Measurements from ENCODE around the gene SDK2. TPM values are rescaled to one million over a fixed set of nuclear protein-coding genes. Genes with fewer than 3 reads are reported as not detected.

SDK2 gene
- total and polyA plus RNA-seq, 2 experiments from 2014 or later = 0.74 to 5.1 TPM

- TF ChIP-seq EZH2phosphoT487 (IDR thresholded peaks at IDR 0.05; ENCODE audit: unreplicated experiment) (no peak), STAT1 (IDR thresholded peaks at IDR 0.05; ENCODE audit: unreplicated experiment) (no peak), ZNF331 (CRISPR knock-in tag; IDR thresholded peaks at IDR 0.05; ENCODE audit: low read depth) (no peak), CREB1 (CRISPR knock-in tag; IDR thresholded peaks at IDR 0.05; ENCODE audit: low read depth) (no peak)
Measured at GRCh38 chr17:73423159-73423715, 221.0 kb downstream of the SDK2 start (continued).

- Histone ChIP-seq H3K27me3 (ENCODE audit: insufficient read depth) (no peaks in the 10 kb centered on the region), H3K36me3 (ENCODE audit: insufficient read depth) (no peaks in the 10 kb centered on the region), H3K79me2 (replicated peaks; ENCODE audit: insufficient read depth) (no peaks in the 10 kb centered on the region), H2AFZ (no peak overlapping the region), H3F3A (replicated peaks; ENCODE audit: low read depth) (no peaks in the 10 kb centered on the region), H3K9me2 (ENCODE audit: insufficient read depth) (no peaks in the 10 kb centered on the region), H3K27ac (ENCODE audit: low read depth) (no peak overlapping the region), H3K4me1 (ENCODE audit: insufficient read depth) (no peaks in the 10 kb centered on the region), H3K4me3 (no peak overlapping the region), H3K4me2 (no peak overlapping the region), H4K20me1 (replicated peaks; ENCODE audit: insufficient read depth) (no peaks in the 10 kb centered on the region)
- H3K4me3 Mint-ChIP-seq = no peak overlapping the region
- H3K36me3 Mint-ChIP-seq (ENCODE audit: low read depth) = no peaks in the 10 kb centered on the region
- no peaks in the 10 kb centered on the region; the same call in 1 of the 3 replicates for H3K9me3 Mint-ChIP-seq
- H3K27ac Mint-ChIP-seq = no peak overlapping the region
- H3K27me3 Mint-ChIP-seq (ENCODE audit: insufficient read depth, low read depth, poor library complexity) = peaks cover 10% of the 10 kb centered on the region
- ATAC-seq (no peak), DNase-seq (ENCODE audit: low spot score) (no peak)
- no peaks in the 10 kb centered on the region for H3K4me1 Mint-ChIP-seq
- TF ChIP-seq, protein P1, sequence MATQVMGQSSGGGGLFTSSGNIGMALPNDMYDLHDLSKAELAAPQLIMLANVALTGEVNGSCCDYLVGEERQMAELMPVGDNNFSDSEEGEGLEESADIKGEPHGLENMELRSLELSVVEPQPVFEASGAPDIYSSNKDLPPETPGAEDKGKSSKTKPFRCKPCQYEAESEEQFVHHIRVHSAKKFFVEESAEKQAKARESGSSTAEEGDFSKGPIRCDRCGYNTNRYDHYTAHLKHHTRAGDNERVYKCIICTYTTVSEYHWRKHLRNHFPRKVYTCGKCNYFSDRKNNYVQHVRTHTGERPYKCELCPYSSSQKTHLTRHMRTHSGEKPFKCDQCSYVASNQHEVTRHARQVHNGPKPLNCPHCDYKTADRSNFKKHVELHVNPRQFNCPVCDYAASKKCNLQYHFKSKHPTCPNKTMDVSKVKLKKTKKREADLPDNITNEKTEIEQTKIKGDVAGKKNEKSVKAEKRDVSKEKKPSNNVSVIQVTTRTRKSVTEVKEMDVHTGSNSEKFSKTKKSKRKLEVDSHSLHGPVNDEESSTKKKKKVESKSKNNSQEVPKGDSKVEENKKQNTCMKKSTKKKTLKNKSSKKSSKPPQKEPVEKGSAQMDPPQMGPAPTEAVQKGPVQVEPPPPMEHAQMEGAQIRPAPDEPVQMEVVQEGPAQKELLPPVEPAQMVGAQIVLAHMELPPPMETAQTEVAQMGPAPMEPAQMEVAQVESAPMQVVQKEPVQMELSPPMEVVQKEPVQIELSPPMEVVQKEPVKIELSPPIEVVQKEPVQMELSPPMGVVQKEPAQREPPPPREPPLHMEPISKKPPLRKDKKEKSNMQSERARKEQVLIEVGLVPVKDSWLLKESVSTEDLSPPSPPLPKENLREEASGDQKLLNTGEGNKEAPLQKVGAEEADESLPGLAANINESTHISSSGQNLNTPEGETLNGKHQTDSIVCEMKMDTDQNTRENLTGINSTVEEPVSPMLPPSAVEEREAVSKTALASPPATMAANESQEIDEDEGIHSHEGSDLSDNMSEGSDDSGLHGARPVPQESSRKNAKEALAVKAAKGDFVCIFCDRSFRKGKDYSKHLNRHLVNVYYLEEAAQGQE (IDR thresholded peaks at IDR 0.05; ENCODE audit: unreplicated experiment) = no peak
- TF ChIP-seq NANOG (IDR thresholded peaks at IDR 0.05; ENCODE audit: borderline replicate concordance) (no peak), ZNF331 (CRISPR knock-in tag; IDR thresholded peaks at IDR 0.05; ENCODE audit: low read depth) (no peak), CTCF (conservative IDR thresholded peaks at IDR 0.05; ENCODE audit: low read depth in 2 of 2) (no peak), EZH2 (IDR thresholded peaks at IDR 0.05; ENCODE audit: low read depth, unreplicated experiment) (no peak), STAT1 (IDR thresholded peaks at IDR 0.05; ENCODE audit: unreplicated experiment) (no peak), CREB1 (CRISPR knock-in tag; IDR thresholded peaks at IDR 0.05; ENCODE audit: low read depth) (no peak), ETS1 (IDR thresholded peaks at IDR 0.05) (no peak), EZH2phosphoT487 (IDR thresholded peaks at IDR 0.05; ENCODE audit: unreplicated experiment) (no peak), JUNB (IDR thresholded peaks at IDR 0.05; ENCODE audit: unreplicated experiment) (no peak), POLR2AphosphoS5 (IDR thresholded peaks at IDR 0.05; ENCODE audit: low read depth) (no peak), ZNF114 (CRISPR knock-in tag; IDR thresholded peaks at IDR 0.05) (no peak)
- TF ChIP-seq, protein P2, sequence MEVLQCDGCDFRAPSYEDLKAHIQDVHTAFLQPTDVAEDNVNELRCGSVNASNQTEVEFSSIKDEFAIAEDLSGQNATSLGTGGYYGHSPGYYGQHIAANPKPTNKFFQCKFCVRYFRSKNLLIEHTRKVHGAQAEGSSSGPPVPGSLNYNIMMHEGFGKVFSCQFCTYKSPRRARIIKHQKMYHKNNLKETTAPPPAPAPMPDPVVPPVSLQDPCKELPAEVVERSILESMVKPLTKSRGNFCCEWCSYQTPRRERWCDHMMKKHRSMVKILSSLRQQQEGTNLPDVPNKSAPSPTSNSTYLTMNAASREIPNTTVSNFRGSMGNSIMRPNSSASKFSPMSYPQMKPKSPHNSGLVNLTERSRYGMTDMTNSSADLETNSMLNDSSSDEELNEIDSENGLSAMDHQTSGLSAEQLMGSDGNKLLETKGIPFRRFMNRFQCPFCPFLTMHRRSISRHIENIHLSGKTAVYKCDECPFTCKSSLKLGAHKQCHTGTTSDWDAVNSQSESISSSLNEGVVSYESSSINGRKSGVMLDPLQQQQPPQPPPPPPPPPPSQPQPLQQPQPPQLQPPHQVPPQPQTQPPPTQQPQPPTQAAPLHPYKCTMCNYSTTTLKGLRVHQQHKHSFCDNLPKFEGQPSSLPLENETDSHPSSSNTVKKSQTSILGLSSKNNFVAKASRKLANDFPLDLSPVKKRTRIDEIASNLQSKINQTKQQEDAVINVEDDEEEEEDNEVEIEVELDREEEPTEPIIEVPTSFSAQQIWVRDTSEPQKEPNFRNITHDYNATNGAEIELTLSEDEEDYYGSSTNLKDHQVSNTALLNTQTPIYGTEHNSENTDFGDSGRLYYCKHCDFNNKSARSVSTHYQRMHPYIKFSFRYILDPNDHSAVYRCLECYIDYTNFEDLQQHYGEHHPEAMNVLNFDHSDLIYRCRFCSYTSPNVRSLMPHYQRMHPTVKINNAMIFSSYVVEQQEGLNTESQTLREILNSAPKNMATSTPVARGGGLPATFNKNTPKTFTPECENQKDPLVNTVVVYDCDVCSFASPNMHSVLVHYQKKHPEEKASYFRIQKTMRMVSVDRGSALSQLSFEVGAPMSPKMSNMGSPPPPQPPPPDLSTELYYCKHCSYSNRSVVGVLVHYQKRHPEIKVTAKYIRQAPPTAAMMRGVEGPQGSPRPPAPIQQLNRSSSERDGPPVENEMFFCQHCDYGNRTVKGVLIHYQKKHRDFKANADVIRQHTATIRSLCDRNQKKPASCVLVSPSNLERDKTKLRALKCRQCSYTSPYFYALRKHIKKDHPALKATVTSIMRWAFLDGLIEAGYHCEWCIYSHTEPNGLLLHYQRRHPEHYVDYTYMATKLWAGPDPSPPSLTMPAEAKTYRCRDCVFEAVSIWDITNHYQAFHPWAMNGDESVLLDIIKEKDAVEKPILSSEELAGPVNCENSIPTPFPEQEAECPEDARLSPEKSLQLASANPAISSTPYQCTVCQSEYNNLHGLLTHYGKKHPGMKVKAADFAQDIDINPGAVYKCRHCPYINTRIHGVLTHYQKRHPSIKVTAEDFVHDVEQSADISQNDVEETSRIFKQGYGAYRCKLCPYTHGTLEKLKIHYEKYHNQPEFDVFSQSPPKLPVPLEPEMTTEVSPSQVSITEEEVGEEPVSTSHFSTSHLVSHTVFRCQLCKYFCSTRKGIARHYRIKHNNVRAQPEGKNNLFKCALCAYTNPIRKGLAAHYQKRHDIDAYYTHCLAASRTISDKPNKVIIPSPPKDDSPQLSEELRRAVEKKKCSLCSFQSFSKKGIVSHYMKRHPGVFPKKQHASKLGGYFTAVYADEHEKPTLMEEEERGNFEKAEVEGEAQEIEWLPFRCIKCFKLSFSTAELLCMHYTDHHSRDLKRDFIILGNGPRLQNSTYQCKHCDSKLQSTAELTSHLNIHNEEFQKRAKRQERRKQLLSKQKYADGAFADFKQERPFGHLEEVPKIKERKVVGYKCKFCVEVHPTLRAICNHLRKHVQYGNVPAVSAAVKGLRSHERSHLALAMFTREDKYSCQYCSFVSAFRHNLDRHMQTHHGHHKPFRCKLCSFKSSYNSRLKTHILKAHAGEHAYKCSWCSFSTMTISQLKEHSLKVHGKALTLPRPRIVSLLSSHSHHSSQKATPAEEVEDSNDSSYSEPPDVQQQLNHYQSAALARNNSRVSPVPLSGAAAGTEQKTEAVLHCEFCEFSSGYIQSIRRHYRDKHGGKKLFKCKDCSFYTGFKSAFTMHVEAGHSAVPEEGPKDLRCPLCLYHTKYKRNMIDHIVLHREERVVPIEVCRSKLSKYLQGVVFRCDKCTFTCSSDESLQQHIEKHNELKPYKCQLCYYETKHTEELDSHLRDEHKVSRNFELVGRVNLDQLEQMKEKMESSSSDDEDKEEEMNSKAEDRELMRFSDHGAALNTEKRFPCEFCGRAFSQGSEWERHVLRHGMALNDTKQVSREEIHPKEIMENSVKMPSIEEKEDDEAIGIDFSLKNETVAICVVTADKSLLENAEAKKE (CRISPR knock-in tag; IDR thresholded peaks at IDR 0.05) = no peak
Measured at GRCh38 chr17:73422121-73422520, 222.1 kb downstream of the SDK2 start.
